ENCODE measurements around the gene CD2. TPM values are rescaled to one million over a fixed set of nuclear protein-coding genes. Genes with fewer than 3 reads are reported as not detected.

The CD2 gene
- total RNA-seq, 1 experiment from 2014 or later = not detected

DNA sequence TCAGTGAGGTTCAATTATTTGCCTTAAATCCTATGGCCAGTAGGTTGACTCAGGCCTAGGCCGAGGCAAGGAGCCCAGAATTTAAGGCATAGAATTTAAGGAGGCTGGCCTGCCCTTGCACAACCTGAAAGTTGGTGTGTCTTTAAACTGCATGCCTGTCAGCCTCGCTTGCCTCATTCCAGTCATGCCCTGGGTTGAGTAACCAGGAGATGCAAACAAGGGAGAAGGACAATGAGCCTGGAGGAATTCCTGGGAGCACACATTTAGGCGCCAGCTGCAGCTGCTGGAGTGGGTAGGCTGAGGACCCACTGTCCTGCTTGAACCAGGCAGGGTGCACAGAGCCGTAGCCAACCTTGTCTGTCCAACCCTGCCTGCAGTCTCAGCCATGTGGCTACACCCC, 11.7 kb downstream of the CD2 start:
- no peaks in the 10 kb centered on the region for H3K4me1 ChIP-seq (ENCODE audit: insufficient read depth, low read length, poor library complexity, severe bottlenecking)
- H3K36me3 ChIP-seq (ENCODE audit: insufficient read depth, low read length, poor library complexity, severe bottlenecking) = no peaks in the 10 kb centered on the region
- BruUV-seq (replicated peaks) = no TSS peak
- no peak for DNase-seq (ENCODE audit: low spot score)
- no peak for TF ChIP-seq EZH2 (IDR thresholded peaks at IDR 0.05; ENCODE audit: borderline replicate concordance, low read depth, low read length, poor library complexity, severe bottlenecking)
- TF ChIP-seq, protein P1, sequence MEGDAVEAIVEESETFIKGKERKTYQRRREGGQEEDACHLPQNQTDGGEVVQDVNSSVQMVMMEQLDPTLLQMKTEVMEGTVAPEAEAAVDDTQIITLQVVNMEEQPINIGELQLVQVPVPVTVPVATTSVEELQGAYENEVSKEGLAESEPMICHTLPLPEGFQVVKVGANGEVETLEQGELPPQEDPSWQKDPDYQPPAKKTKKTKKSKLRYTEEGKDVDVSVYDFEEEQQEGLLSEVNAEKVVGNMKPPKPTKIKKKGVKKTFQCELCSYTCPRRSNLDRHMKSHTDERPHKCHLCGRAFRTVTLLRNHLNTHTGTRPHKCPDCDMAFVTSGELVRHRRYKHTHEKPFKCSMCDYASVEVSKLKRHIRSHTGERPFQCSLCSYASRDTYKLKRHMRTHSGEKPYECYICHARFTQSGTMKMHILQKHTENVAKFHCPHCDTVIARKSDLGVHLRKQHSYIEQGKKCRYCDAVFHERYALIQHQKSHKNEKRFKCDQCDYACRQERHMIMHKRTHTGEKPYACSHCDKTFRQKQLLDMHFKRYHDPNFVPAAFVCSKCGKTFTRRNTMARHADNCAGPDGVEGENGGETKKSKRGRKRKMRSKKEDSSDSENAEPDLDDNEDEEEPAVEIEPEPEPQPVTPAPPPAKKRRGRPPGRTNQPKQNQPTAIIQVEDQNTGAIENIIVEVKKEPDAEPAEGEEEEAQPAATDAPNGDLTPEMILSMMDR (conservative IDR thresholded peaks at IDR 0.05; ENCODE audit: low read depth, low read length) = no peak
- ChIA-PET POLR2A (ENCODE audit: low non-redundant PET) (no interaction called here), CTCF (no interaction called here)
- H3K9me3 ChIP-seq (ENCODE audit: low read depth, low read length, poor library complexity, severe bottlenecking) = no peaks in the 10 kb centered on the region
- H3K27me3 ChIP-seq (replicated peaks; ENCODE audit: insufficient read depth, low read depth, low read length, poor library complexity) = no peaks in the 10 kb centered on the region
- H3K27ac ChIP-seq (ENCODE audit: low read depth, low read length, poor library complexity, severe bottlenecking) = no peak overlapping the region
- intact Hi-C loops (cut with micrococcal nuclease; ENCODE audit: unreplicated experiment) = no loop called here
- no peak overlapping the region for H3K4me3 ChIP-seq (ENCODE audit: low read depth, low read length, poor library complexity, severe bottlenecking)

DNA sequence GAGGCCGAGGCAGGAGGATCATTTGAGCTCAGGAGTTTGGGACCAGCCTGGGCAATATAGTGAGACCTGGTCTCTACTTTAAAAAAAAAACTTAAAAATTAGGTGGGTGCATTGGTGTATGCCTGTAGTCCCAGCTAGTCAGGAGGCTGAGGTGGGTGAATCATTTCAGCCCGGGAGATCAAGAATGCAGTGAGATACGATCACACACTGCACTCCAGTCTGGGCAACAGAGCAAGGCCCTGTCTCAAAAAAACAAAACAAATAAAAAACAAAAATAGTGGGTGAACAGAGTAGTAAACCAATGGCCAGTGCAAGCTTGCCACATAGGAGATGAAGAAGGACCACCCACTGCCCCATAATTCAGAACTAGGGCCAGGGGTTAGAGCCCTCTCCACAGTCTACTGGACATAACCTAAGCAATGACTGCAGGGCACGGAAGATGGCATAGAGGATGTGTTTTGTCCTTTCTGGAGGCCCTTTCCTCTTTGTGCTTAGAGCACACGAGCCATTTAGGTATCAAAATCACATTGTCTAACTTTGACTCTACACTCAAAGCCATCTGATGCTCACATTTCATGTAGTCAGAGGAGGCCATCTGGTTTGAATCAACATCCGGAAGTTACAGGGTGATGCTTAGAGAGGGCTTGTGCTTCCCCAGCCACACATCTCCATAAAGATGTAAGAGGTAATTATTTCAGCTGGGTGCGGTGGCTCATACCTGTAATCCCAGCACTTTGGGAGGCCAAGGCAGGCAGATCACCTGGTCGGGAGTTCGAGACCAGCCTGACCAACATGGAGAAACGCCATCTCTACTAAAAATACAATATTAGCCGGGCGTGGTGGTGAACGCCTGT, 12.6 kb downstream of the CD2 start:
- intact Hi-C loops (cut with micrococcal nuclease; ENCODE audit: unreplicated experiment) = no loop called here
- BruUV-seq (replicated peaks) = no TSS peak
- TF ChIP-seq, protein P1 (conservative IDR thresholded peaks at IDR 0.05; ENCODE audit: low read depth, low read length) = no peak
- TF ChIP-seq EZH2 (IDR thresholded peaks at IDR 0.05; ENCODE audit: borderline replicate concordance, low read depth, low read length, poor library complexity, severe bottlenecking) = no peak

DNA sequence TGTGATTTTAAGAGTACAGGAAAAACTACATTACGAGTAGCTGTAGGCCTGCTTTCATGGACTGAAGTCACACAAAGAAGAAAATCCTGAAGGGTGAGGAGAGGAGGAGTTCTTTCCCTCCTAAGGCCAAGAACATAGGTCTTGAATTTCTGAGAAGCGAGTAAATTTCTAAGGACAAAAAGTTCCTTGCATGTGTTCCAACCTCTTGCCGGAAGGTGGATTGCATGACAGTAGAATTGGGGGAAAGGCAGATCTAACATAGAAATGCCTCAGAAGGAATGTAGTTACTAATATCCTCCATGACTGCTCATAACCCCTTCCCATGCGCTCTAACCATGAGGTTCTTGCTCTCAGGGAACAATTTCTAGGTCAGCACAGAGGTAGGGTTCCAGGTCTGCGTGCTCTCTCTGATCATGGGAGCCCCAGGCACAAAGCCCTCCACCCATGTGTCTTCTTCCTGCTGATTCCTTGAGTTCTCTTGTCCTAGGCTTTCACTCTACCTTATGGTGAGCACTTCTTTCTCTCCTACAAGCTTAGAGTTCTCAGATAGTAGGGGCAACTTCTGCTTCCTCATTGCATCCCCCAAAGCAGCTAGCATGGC, 13.7 kb downstream of the CD2 start:
- TF ChIP-seq, protein P1 (conservative IDR thresholded peaks at IDR 0.05; ENCODE audit: low read depth, low read length) = no peak
- no peak for TF ChIP-seq EZH2 (IDR thresholded peaks at IDR 0.05; ENCODE audit: borderline replicate concordance, low read depth, low read length, poor library complexity, severe bottlenecking)
- POLR2A ChIA-PET (ENCODE audit: low non-redundant PET) = no interaction called here
- CTCF ChIA-PET = no interaction called here
- Histone ChIP-seq H3K27me3 (replicated peaks; ENCODE audit: insufficient read depth, low read depth, low read length, poor library complexity) (no peaks in the 10 kb centered on the region), H3K4me1 (ENCODE audit: insufficient read depth, low read length, poor library complexity, severe bottlenecking) (no peaks in the 10 kb centered on the region), H3K27ac (ENCODE audit: low read depth, low read length, poor library complexity, severe bottlenecking) (no peak overlapping the region), H3K4me3 (ENCODE audit: low read depth, low read length, poor library complexity, severe bottlenecking) (no peak overlapping the region), H3K9me3 (ENCODE audit: low read depth, low read length, poor library complexity, severe bottlenecking) (no peaks in the 10 kb centered on the region), H3K36me3 (ENCODE audit: insufficient read depth, low read length, poor library complexity, severe bottlenecking) (no peaks in the 10 kb centered on the region)
- no peak for DNase-seq (ENCODE audit: low spot score)
- intact Hi-C loops (cut with micrococcal nuclease; ENCODE audit: unreplicated experiment) = no loop called here
- no TSS peak for BruUV-seq (replicated peaks)

More for the DNA sequence above, 12.6 kb downstream of the CD2 start:
- no peak overlapping the region for H3K4me3 ChIP-seq (ENCODE audit: low read depth, low read length, poor library complexity, severe bottlenecking)
- H3K4me1 ChIP-seq (ENCODE audit: insufficient read depth, low read length, poor library complexity, severe bottlenecking) = no peaks in the 10 kb centered on the region
- CTCF ChIA-PET = no interaction called here
- no peaks in the 10 kb centered on the region for H3K27me3 ChIP-seq (replicated peaks; ENCODE audit: insufficient read depth, low read depth, low read length, poor library complexity)
- no peak overlapping the region for H3K27ac ChIP-seq (ENCODE audit: low read depth, low read length, poor library complexity, severe bottlenecking)
- POLR2A ChIA-PET (ENCODE audit: low non-redundant PET) = no interaction called here
- no peaks in the 10 kb centered on the region for H3K9me3 ChIP-seq (ENCODE audit: low read depth, low read length, poor library complexity, severe bottlenecking)
- no peaks in the 10 kb centered on the region for H3K36me3 ChIP-seq (ENCODE audit: insufficient read depth, low read length, poor library complexity, severe bottlenecking)
- no peak for DNase-seq (ENCODE audit: low spot score)

All from A673 (cell line).